Nephron progenitor cell (in vitro differentiated cells): ENCODE measurements around the gene CDC73.

Source experiments
- DNase-seq: peaks from one replicate; pipeline ENCODE4 v3.0.0; 2021
- H3K27ac Mint-ChIP-seq: 2 replicates; pipeline ENCODE4 v1.8.0; 2021; ENCODE audit warnings: mild to moderate bottlenecking, moderate library complexity, mixed read lengths
- H3K27me3 Mint-ChIP-seq: 2 replicates; pipeline ENCODE4 v1.8.0; 2021; ENCODE audit warnings: mild to moderate bottlenecking, low read depth, mixed read lengths; ENCODE audit not compliant: poor library complexity
- H3K36me3 Mint-ChIP-seq: 2 replicates; pipeline ENCODE4 v1.8.0; 2021; ENCODE audit warnings: low read depth, mixed read lengths
- H3K4me1 Mint-ChIP-seq: 2 replicates; pipeline ENCODE4 v1.8.0; 2021; ENCODE audit warnings: mixed read lengths
- H3K4me3 Mint-ChIP-seq: 2 replicates; pipeline ENCODE4 v1.8.0; 2021; ENCODE audit warnings: mild to moderate bottlenecking, moderate library complexity, mixed read lengths
- H3K9me3 Mint-ChIP-seq: 2 replicates; pipeline ENCODE4 v1.8.0; 2021; ENCODE audit warnings: mild to moderate bottlenecking, moderate library complexity, mixed read lengths
- TF ChIP-seq, protein P1 (sequence below): fragments of 200-600 bp; sonication (generic); IDR thresholded peaks from 2 replicates; pipeline ENCODE4 v1.5.0; 2021; ENCODE audit warnings: antibody characterized with exemption

Gene CDC73

GRCh38 chr1:193125369-193125768 is 3.5 kb downstream of the CDC73 start:
- Mint-ChIP-seq H3K27ac (no peak overlapping the region), H3K36me3 (peaks cover 46% of the 10 kb centered on the region)
- TF ChIP-seq, protein P1, sequence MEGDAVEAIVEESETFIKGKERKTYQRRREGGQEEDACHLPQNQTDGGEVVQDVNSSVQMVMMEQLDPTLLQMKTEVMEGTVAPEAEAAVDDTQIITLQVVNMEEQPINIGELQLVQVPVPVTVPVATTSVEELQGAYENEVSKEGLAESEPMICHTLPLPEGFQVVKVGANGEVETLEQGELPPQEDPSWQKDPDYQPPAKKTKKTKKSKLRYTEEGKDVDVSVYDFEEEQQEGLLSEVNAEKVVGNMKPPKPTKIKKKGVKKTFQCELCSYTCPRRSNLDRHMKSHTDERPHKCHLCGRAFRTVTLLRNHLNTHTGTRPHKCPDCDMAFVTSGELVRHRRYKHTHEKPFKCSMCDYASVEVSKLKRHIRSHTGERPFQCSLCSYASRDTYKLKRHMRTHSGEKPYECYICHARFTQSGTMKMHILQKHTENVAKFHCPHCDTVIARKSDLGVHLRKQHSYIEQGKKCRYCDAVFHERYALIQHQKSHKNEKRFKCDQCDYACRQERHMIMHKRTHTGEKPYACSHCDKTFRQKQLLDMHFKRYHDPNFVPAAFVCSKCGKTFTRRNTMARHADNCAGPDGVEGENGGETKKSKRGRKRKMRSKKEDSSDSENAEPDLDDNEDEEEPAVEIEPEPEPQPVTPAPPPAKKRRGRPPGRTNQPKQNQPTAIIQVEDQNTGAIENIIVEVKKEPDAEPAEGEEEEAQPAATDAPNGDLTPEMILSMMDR = no peak

DNA sequence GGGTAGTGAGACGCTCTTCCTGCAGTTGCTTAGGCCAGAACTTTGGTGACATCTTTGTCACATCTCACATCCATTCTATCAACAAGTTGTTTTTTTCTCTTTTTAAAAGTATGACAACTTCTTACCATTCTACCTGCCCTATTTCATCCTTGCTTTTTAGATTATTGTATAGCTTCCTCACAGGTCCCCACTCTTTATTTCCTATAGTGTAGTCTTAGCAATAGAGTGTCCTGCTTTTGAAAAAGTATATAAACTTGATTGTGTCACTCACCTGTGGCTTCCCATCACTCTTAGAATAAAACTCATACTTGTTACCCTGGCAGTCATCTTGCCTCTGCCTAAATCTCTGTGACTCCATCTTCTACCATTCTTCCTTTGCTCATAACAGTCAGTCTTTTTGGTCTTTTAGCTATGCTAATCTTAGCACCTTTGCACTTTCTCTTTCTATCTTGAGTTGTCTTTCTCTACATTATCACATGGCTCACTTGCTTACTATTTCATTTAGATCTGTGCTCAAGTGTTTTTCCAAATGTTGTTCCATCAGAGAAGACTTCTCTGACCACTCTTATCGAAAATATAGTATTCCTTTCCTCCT is 9.5 kb downstream of the CDC73 start:
- TF ChIP-seq, protein P1 = no peak
- Mint-ChIP-seq H3K4me3 (no peak overlapping the region), H3K36me3 (peaks cover 79% of the 10 kb centered on the region), H3K27me3 (no peaks in the 10 kb centered on the region), H3K4me1 (peaks cover 7% of the 10 kb centered on the region), H3K9me3 (no peaks in the 10 kb centered on the region), H3K27ac (peak overlapping the region; percentile 3)
- DNase-seq = no peak

More at GRCh38 chr1:193125369-193125768, 3.5 kb downstream of the CDC73 start:
- Mint-ChIP-seq H3K27me3 (peaks cover 6% of the 10 kb centered on the region), H3K9me3 (no peaks in the 10 kb centered on the region), H3K4me1 (peaks cover 30% of the 10 kb centered on the region), H3K4me3 (peak overlapping the region; percentile 96)
- no peak for DNase-seq

- H3K4me3 Mint-ChIP-seq = no peak overlapping the region
- H3K9me3 Mint-ChIP-seq = no peaks in the 10 kb centered on the region
- DNase-seq = no peak
- H3K36me3 Mint-ChIP-seq = peaks cover 66% of the 10 kb centered on the region
- H3K4me1 Mint-ChIP-seq = no peaks in the 10 kb centered on the region
- H3K27ac Mint-ChIP-seq = no peak overlapping the region
- no peaks in the 10 kb centered on the region for H3K27me3 Mint-ChIP-seq
- TF ChIP-seq, protein P1 = no peak
Measured at GRCh38 chr1:193140254-193140653, 18.4 kb downstream of the CDC73 start.

GRCh38 chr1:193141804-193142203 is 20.0 kb downstream of the CDC73 start:
- no peaks in the 10 kb centered on the region for H3K9me3 Mint-ChIP-seq
- no peak overlapping the region for H3K4me3 Mint-ChIP-seq
- H3K4me1 Mint-ChIP-seq = no peaks in the 10 kb centered on the region
- TF ChIP-seq, protein P1 = no peak
- no peaks in the 10 kb centered on the region for H3K27me3 Mint-ChIP-seq
- DNase-seq = no peak
- H3K27ac Mint-ChIP-seq = peak overlapping the region; percentile 40
- peaks cover 64% of the 10 kb centered on the region for H3K36me3 Mint-ChIP-seq

DNA sequence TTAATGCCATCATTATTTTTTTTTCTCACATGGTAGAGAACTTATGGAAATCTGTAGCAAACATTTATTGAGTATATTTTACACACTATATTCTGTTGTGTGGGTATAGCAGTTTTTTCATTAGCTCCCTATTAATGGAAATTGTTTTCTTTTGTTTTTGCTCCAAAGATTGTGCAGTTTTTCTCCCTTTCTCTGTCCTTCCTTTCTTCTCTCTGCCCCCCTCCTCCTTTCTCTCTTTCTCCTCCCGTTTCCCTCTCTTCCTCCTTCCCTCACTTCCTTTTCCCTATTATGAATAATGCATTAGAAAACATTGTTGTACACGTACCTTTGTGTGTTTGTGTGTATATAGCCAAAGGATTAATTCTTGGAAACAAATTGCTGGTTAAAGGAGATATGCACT is 20.6 kb downstream of the CDC73 start:
- Mint-ChIP-seq H3K9me3 (no peaks in the 10 kb centered on the region), H3K27ac (no peak overlapping the region), H3K27me3 (no peaks in the 10 kb centered on the region), H3K4me3 (no peak overlapping the region), H3K36me3 (peaks cover 62% of the 10 kb centered on the region), H3K4me1 (no peaks in the 10 kb centered on the region)
- DNase-seq = no peak
- TF ChIP-seq, protein P1 = no peak

GRCh38 chr1:193143285-193143684 is 21.5 kb downstream of the CDC73 start:
- TF ChIP-seq, protein P1 = peak; percentile 33
- peaks cover 58% of the 10 kb centered on the region for H3K36me3 Mint-ChIP-seq
- H3K4me3 Mint-ChIP-seq = no peak overlapping the region
- H3K4me1 Mint-ChIP-seq = no peaks in the 10 kb centered on the region
- H3K27me3 Mint-ChIP-seq = no peaks in the 10 kb centered on the region
- H3K27ac Mint-ChIP-seq = no peak overlapping the region
- DNase-seq = no peak
- no peaks in the 10 kb centered on the region for H3K9me3 Mint-ChIP-seq
